Keratinocyte (primary cell): ENCODE data around the gene ACOT7. TPM values are rescaled to one million over a fixed set of nuclear protein-coding genes. Genes with fewer than 3 reads are reported as not detected.

Experiments used
- DNase-seq: peaks from one replicate; pipeline ENCODE4 v3.0.0-alpha.2; 2011; ENCODE audit warnings: low read depth, missing footprints, low spot score
- FAIRE-seq: peaks from 2 replicates; lab custom pipeline; 2011; peaks lifted over from hg19 to GRCh38; lab: Jason Lieb, UNC
- H2AFZ ChIP-seq: 2 replicates; pipeline ENCODE4 v1.6.0; 2012; ENCODE audit warnings: low read length, control low read depth, inconsistent platforms; ENCODE audit not compliant: control insufficient read depth
- H3K27ac ChIP-seq: 2 replicates; pipeline ENCODE4 v1.5.1; 2011; ENCODE audit warnings: low read length; ENCODE audit not compliant: control insufficient read depth, insufficient read depth
- H3K27me3 ChIP-seq: 3 replicates; pipeline ENCODE4 v1.6.0; 2011; ENCODE audit warnings: low read length; ENCODE audit not compliant: control insufficient read depth, insufficient read depth; ENCODE audit errors: extremely low read depth
- H3K36me3 ChIP-seq, 2 experiments: 2 replicates in 1 of 2; 3 replicates in 1 of 2; pipeline ENCODE4 v1.5.1; 2011; ENCODE audit warnings: low read length in 2 of 2, mild to moderate bottlenecking in 1 of 2; ENCODE audit not compliant: control insufficient read depth in 2 of 2, insufficient read depth in 2 of 2; ENCODE audit errors: extremely low read depth in 1 of 2
- H3K4me1 ChIP-seq: 3 replicates; pipeline ENCODE4 v1.5.1; 2011; ENCODE audit warnings: low read length; ENCODE audit not compliant: control insufficient read depth, insufficient read depth; ENCODE audit errors: extremely low read depth
- H3K4me2 ChIP-seq: 3 replicates; pipeline ENCODE4 v1.6.0; 2011; ENCODE audit warnings: low read depth, low read length; ENCODE audit not compliant: control insufficient read depth, insufficient read depth; ENCODE audit errors: extremely low read depth
- H3K4me3 ChIP-seq, 3 experiments: fragments of 200-600 bp in 1 of 3; sonication (generic) in 1 of 3; 2 replicates in 2 of 3; 3 replicates in 1 of 3; pipeline ENCODE4 v1.5.1; 2011 to 2016; ENCODE audit warnings: low read length in 3 of 3, mild to moderate bottlenecking in 3 of 3, control low read depth in 2 of 3, inconsistent platforms in 1 of 3, low read depth in 1 of 3, mixed read lengths in 1 of 3, mixed run types in 1 of 3, moderate library complexity in 1 of 3; ENCODE audit not compliant: control insufficient read depth in 2 of 3, insufficient read depth in 2 of 3; ENCODE audit errors: extremely low read depth in 1 of 3
- H3K79me2 ChIP-seq: 2 replicates; pipeline ENCODE4 v1.6.0; 2012; ENCODE audit warnings: low read length; ENCODE audit not compliant: control insufficient read depth, insufficient read depth
- H3K9ac ChIP-seq: 3 replicates; pipeline ENCODE4 v1.6.0; 2011; ENCODE audit warnings: low read length; ENCODE audit not compliant: control insufficient read depth, insufficient read depth; ENCODE audit errors: extremely low read depth
- H3K9me1 ChIP-seq: 3 replicates; pipeline ENCODE4 v1.6.0; 2011; ENCODE audit warnings: low read length; ENCODE audit not compliant: control insufficient read depth, insufficient read depth; ENCODE audit errors: extremely low read depth
- H3K9me3 ChIP-seq: 2 replicates; pipeline ENCODE4 v1.5.1; 2012; ENCODE audit warnings: low read depth, low read length; ENCODE audit not compliant: control insufficient read depth
- H4K20me1 ChIP-seq: 3 replicates; pipeline ENCODE4 v1.6.0; 2011; ENCODE audit warnings: low read length; ENCODE audit not compliant: control insufficient read depth, insufficient read depth; ENCODE audit errors: extremely low read depth
- EZH2 ChIP-seq: IDR thresholded peaks from one replicate; pipeline ENCODE4 v1.6.1; 2012; ENCODE audit warnings: inconsistent platforms, mild to moderate bottlenecking, low read length, moderate library complexity
- dilution Hi-C: fragments of 300-500 bp; cut with MboI; formaldehyde crosslinking; loops from one replicate; pipeline ENCODE4 v1.7.0; 2020; ENCODE audit warnings: low sequenced_read_pairs; ENCODE audit not compliant: extremely low pct_ligation_motif_present
- polyA plus RNA-seq, 5 experiments: library from polyadenylated mRNA; depleted of rRNA in 3 of 5; stranded (reverse) in 3 of 5; stranded (forward) in 1 of 5; unstranded in 1 of 5; fragments of >200 nt; gene quantifications; 1 replicate in 1 of 5; 2 replicates in 3 of 5; 3 replicates in 1 of 5; pipeline versions ENCODE4 v1.2.1 to v1.2.3, GENCODE V29; 2011 to 2012; ENCODE audit warnings: missing spikeins in 2 of 5, low read depth in 1 of 5, low replicate concordance in 1 of 5
- TF ChIP-seq, protein P1 (sequence below), 3 experiments: IDR thresholded peaks in 1 of 3; conservative IDR thresholded peaks in 1 of 3; optimal IDR thresholded peaks in 1 of 3; 2 replicates in 2 of 3; 3 replicates in 1 of 3; pipeline versions ENCODE3 to v1.5.1; 2011; ENCODE audit warnings: low read length in 3 of 3, mild to moderate bottlenecking in 3 of 3, moderate library complexity in 2 of 3, control low read depth in 1 of 3, inconsistent platforms in 1 of 3; ENCODE audit not compliant: insufficient read depth in 2 of 3; ENCODE audit errors: extremely low read depth in 1 of 3

The ACOT7 gene
- polyA plus RNA-seq, 1 donor (not counting 4 experiments of a cell fraction or from before 2014, with no cell fraction given) = 226 TPM

DNA sequence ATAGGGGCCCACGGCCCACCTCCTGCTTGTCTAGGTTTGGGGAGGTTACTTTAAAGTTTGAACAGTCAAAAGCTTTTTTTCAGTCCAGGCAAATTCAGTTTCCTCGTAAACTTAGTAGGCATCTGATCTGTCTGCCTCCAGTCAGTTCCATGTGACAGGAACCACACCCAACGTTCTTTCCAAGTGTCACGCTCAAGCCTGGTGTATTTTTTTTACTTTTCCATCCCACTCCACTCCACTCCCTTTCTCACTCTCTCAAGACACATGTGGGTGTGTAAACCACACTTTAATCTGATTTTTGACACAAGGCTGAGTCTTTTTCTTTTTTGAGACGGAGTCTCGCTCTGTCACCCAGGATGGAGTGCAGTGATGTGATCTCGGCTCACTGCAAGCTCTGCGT, 72.4 kb downstream of the ACOT7 start:
- Histone ChIP-seq H3K9me1 (no peaks in the 10 kb centered on the region), H3K27ac (no peak overlapping the region), H3K9ac (no peak overlapping the region), H3K9me3 (no peaks in the 10 kb centered on the region), H3K79me2 (peaks cover 12% of the 10 kb centered on the region), H3K4me1 (peaks cover 11% of the 10 kb centered on the region), H2AFZ (no peak overlapping the region), H4K20me1 (no peaks in the 10 kb centered on the region), H3K4me2 (no peak overlapping the region), H3K36me3 (peaks cover 37 to 43% of the 10 kb centered on the region in 2 experiments), H3K27me3 (no peaks in the 10 kb centered on the region), H3K4me3 (no peak overlapping the region)
- no peak for DNase-seq
- FAIRE-seq = no peak
- TF ChIP-seq, protein P1, sequence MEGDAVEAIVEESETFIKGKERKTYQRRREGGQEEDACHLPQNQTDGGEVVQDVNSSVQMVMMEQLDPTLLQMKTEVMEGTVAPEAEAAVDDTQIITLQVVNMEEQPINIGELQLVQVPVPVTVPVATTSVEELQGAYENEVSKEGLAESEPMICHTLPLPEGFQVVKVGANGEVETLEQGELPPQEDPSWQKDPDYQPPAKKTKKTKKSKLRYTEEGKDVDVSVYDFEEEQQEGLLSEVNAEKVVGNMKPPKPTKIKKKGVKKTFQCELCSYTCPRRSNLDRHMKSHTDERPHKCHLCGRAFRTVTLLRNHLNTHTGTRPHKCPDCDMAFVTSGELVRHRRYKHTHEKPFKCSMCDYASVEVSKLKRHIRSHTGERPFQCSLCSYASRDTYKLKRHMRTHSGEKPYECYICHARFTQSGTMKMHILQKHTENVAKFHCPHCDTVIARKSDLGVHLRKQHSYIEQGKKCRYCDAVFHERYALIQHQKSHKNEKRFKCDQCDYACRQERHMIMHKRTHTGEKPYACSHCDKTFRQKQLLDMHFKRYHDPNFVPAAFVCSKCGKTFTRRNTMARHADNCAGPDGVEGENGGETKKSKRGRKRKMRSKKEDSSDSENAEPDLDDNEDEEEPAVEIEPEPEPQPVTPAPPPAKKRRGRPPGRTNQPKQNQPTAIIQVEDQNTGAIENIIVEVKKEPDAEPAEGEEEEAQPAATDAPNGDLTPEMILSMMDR (optimal IDR thresholded peaks at IDR 0.05 in 1 of 3, IDR thresholded peaks at IDR 0.05 in 1 of 3, conservative IDR thresholded peaks at IDR 0.05 in 1 of 3; ENCODE audit: extremely low read depth in 1 of 3, insufficient read depth in 2 of 3, low read length in 3 of 3) = no peak
- TF ChIP-seq EZH2 = no peak
- dilution Hi-C loops = no loop called here

DNA sequence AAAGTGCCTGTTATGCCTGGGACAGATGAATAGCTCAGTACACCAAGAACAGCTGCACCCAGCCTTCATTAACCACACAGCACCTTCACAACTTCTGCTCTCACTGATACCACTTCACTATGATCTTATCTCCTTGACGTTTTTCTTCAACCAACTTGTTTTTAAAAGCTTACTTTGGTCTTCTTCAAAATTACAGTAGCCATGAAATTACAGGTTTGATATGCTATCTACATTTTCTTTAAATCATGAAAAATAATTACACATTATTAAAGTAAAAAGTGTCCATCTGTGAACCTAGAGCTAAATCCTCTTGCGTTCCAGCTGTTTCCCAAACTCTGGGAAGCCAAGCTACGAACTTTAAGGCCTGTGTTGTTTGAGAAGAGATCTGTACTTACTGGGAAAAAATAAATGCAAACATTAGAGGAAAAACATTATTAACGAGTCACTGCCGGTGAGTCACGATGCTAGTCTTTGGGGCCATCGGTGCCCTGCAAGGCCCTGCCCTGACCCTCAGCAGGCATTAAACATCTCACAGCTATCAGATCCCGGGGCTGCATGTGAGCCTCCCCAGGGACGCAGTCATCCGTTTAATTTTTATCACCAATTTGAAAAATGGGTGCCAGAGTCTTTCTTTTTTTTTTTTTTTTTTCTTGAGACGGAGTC, 76.3 kb downstream of the ACOT7 start:
- no peak overlapping the region for H3K4me3 ChIP-seq
- H3K79me2 ChIP-seq = peaks cover 4% of the 10 kb centered on the region
- no peak overlapping the region for H3K27ac ChIP-seq
- no peaks in the 10 kb centered on the region for H3K9me3 ChIP-seq
- no peaks in the 10 kb centered on the region for H4K20me1 ChIP-seq
- FAIRE-seq = no peak
- peaks cover 45 to 50% of the 10 kb centered on the region in 2 experiments for H3K36me3 ChIP-seq
- no peak overlapping the region for H3K9ac ChIP-seq
- no peaks in the 10 kb centered on the region for H3K27me3 ChIP-seq
- TF ChIP-seq, protein P1 (optimal IDR thresholded peaks at IDR 0.05 in 1 of 3, IDR thresholded peaks at IDR 0.05 in 1 of 3, conservative IDR thresholded peaks at IDR 0.05 in 1 of 3; ENCODE audit: extremely low read depth in 1 of 3, insufficient read depth in 2 of 3, low read length in 3 of 3) = no peak
- TF ChIP-seq EZH2 = no peak
- no peaks in the 10 kb centered on the region for H3K4me1 ChIP-seq
- DNase-seq = no peak
- no peak overlapping the region for H2AFZ ChIP-seq
- dilution Hi-C loops = no loop called here
- no peaks in the 10 kb centered on the region for H3K9me1 ChIP-seq
- H3K4me2 ChIP-seq = no peak overlapping the region
